ENCODE data around the gene SYCP2.

Gene SYCP2

GRCh38 chr20:59835448-59836395, 97.7 kb downstream of the SYCP2 start:
- DNase-seq = no peak

GRCh38 chr20:59835057-59835447, 98.4 kb downstream of the SYCP2 start:
- no peak for DNase-seq

- no peak for DNase-seq
These were observed 100.8 kb downstream of the SYCP2 start for GRCh38 chr20:59832406-59833363.

- DNase-seq = no peak
These were observed 101.5 kb downstream of the SYCP2 start for GRCh38 chr20:59831916-59832270.

GRCh38 chr20:59831024-59831915, 102.2 kb downstream of the SYCP2 start:
- DNase-seq = no peak

GRCh38 chr20:59830665-59831023, 102.8 kb downstream of the SYCP2 start:
- DNase-seq = no peak

GRCh38 chr20:59829786-59830664, 103.4 kb downstream of the SYCP2 start:
- no peak for DNase-seq

GRCh38 chr20:59829054-59829785, 104.2 kb downstream of the SYCP2 start:
- no peak for DNase-seq

- DNase-seq = no peak
These were observed 105.0 kb downstream of the SYCP2 start for GRCh38 chr20:59828125-59829053.

- DNase-seq = no peak
These were observed 106.0 kb downstream of the SYCP2 start for GRCh38 chr20:59827138-59828056.

GRCh38 chr20:59825944-59826759, 107.3 kb downstream of the SYCP2 start:
- no peak for DNase-seq

- no peak for DNase-seq
These were observed 107.9 kb downstream of the SYCP2 start for GRCh38 chr20:59825563-59825920.

- DNase-seq = no peak
These were observed 108.5 kb downstream of the SYCP2 start for GRCh38 chr20:59824711-59825562.

GRCh38 chr20:59823491-59824259, 109.8 kb downstream of the SYCP2 start:
- DNase-seq = no peak

GRCh38 chr20:59823030-59823423, 110.4 kb downstream of the SYCP2 start:
- DNase-seq = no peak
